Choroid plexus epithelial cell (primary cell): ENCODE results near the gene KRT17.
"Not testable (repeated sequence)": the region's sequence is repeated elsewhere in the genome, so short reads cannot be mapped to it uniquely, and the experiment has no call there.

ENCODE experiments used
- DNase-seq: peaks from one replicate; pipeline ENCODE4 v3.0.0-alpha.2; 2010; ENCODE audit warnings: low read depth
- H3K4me3 ChIP-seq: 2 replicates; pipeline ENCODE4 v1.5.1; 2011; ENCODE audit warnings: low read depth, mild to moderate bottlenecking, control low read depth, low read length, moderate library complexity
- CTCF ChIP-seq: conservative IDR thresholded peaks from 2 replicates; pipeline ENCODE4 v1.5.1; 2011; ENCODE audit warnings: low read depth, mild to moderate bottlenecking, control low read depth, inconsistent platforms, low read length, moderate library complexity

Gene KRT17

GRCh38 chr17:41585301-41586056 lies 38.9 kb downstream of the KRT17 start:
- TF ChIP-seq CTCF, result no peak

GRCh38 chr17:41584331-41584927 lies 39.9 kb downstream of the KRT17 start:
- H3K4me3 ChIP-seq, DNase-seq: not testable (repeated sequence)

More at GRCh38 chr17:41585301-41586056, 38.9 kb downstream of the KRT17 start:
- no peak overlapping the region for H3K4me3 ChIP-seq
- no peak for DNase-seq

- no peak for DNase-seq
- TF ChIP-seq CTCF, result no peak
- no peak overlapping the region for H3K4me3 ChIP-seq
These were observed 40.9 kb downstream of the KRT17 start for GRCh38 chr17:41583137-41584127.

- DNase-seq, H3K4me3 ChIP-seq: not testable (repeated sequence)
These were observed 42.1 kb downstream of the KRT17 start for GRCh38 chr17:41582061-41582968.

- H3K4me3 ChIP-seq, result no peak overlapping the region
- DNase-seq, result no peak
These were observed 42.9 kb downstream of the KRT17 start for GRCh38 chr17:41581366-41582060.

GRCh38 chr17:41580687-41581365 lies 43.5 kb downstream of the KRT17 start:
- no peak for DNase-seq
- TF ChIP-seq CTCF, result no peak
- no peak overlapping the region for H3K4me3 ChIP-seq

More at GRCh38 chr17:41581366-41582060, 42.9 kb downstream of the KRT17 start:
- TF ChIP-seq CTCF, result no peak
